ENCODE data around the gene DGKB. TPM values are rescaled to one million over a fixed set of nuclear protein-coding genes. Genes with fewer than 3 reads are reported as not detected.

DGKB gene
- total RNA-seq, 1 experiment from 2014 or later, result not detected

DNA sequence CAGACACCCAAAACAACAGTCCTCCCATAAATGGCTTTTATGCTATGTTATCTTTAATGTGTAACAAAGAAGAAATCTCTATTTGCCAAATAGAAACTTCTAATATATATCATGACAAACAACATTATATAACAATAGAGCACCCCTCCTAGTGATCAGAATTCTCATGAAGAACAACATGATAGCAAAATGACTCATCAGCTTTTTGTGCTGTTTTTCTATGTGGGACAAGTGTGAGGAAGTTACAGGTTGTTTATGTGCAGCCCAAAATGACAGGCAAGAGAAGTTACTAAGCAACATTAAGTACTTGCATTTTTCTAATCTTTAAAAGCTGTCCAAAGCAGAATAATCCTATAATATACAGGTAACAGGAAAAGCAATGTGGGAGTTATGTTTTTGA, 7.7 kb downstream of the DGKB start:
- ATAC-seq (no peak), DNase-seq (ENCODE audit: low read depth, low spot score) (no peak)
- H3K4me1 ChIP-seq (ENCODE audit: control insufficient read depth, insufficient read depth, low read length), result no peaks in the 10 kb centered on the region
- in situ Hi-C loops (cut with HindIII; ENCODE audit: low pct_unique_long_range_greater_than_20kb, low sequenced_read_pairs), result no loop called here
- POLR2A ChIA-PET, result no interaction called here
- no peak for TF ChIP-seq TCF7L2 (IDR thresholded peaks at IDR 0.05; ENCODE audit: low read depth, low read length)
- no peak for TF ChIP-seq POLR2AphosphoS5 (IDR thresholded peaks at IDR 0.05; ENCODE audit: low read depth, low read length)
- TF ChIP-seq, protein P1, sequence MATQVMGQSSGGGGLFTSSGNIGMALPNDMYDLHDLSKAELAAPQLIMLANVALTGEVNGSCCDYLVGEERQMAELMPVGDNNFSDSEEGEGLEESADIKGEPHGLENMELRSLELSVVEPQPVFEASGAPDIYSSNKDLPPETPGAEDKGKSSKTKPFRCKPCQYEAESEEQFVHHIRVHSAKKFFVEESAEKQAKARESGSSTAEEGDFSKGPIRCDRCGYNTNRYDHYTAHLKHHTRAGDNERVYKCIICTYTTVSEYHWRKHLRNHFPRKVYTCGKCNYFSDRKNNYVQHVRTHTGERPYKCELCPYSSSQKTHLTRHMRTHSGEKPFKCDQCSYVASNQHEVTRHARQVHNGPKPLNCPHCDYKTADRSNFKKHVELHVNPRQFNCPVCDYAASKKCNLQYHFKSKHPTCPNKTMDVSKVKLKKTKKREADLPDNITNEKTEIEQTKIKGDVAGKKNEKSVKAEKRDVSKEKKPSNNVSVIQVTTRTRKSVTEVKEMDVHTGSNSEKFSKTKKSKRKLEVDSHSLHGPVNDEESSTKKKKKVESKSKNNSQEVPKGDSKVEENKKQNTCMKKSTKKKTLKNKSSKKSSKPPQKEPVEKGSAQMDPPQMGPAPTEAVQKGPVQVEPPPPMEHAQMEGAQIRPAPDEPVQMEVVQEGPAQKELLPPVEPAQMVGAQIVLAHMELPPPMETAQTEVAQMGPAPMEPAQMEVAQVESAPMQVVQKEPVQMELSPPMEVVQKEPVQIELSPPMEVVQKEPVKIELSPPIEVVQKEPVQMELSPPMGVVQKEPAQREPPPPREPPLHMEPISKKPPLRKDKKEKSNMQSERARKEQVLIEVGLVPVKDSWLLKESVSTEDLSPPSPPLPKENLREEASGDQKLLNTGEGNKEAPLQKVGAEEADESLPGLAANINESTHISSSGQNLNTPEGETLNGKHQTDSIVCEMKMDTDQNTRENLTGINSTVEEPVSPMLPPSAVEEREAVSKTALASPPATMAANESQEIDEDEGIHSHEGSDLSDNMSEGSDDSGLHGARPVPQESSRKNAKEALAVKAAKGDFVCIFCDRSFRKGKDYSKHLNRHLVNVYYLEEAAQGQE (IDR thresholded peaks at IDR 0.05; ENCODE audit: insufficient read depth in 1 of 2, low read depth in 2 of 2, low read length in 1 of 2), result no peak
- TF ChIP-seq, protein P2, sequence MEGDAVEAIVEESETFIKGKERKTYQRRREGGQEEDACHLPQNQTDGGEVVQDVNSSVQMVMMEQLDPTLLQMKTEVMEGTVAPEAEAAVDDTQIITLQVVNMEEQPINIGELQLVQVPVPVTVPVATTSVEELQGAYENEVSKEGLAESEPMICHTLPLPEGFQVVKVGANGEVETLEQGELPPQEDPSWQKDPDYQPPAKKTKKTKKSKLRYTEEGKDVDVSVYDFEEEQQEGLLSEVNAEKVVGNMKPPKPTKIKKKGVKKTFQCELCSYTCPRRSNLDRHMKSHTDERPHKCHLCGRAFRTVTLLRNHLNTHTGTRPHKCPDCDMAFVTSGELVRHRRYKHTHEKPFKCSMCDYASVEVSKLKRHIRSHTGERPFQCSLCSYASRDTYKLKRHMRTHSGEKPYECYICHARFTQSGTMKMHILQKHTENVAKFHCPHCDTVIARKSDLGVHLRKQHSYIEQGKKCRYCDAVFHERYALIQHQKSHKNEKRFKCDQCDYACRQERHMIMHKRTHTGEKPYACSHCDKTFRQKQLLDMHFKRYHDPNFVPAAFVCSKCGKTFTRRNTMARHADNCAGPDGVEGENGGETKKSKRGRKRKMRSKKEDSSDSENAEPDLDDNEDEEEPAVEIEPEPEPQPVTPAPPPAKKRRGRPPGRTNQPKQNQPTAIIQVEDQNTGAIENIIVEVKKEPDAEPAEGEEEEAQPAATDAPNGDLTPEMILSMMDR (IDR thresholded peaks at IDR 0.05), result no peak
- TF ChIP-seq SIN3A (IDR thresholded peaks at IDR 0.05; ENCODE audit: borderline replicate concordance, insufficient read depth, low read depth, low read length), result no peak
- no peak overlapping the region for H3K27ac ChIP-seq (ENCODE audit: low read length)
- CTCF ChIA-PET, result no interaction called here
- intact Hi-C loops (cut with micrococcal nuclease; ENCODE audit: unreplicated experiment), result no loop called here
- no peaks in the 10 kb centered on the region for H3K36me3 ChIP-seq (ENCODE audit: control insufficient read depth, insufficient read depth, low read length)
- no peak overlapping the region for H3K4me3 ChIP-seq (ENCODE audit: low read depth in 2 of 2, low read length in 2 of 2)
- no peaks in the 10 kb centered on the region for H3K9me3 ChIP-seq (ENCODE audit: control insufficient read depth, insufficient read depth, low read depth, low read length)
- no TSS peak for BruUV-seq (replicated peaks)
- H3K27me3 ChIP-seq (ENCODE audit: control insufficient read depth, insufficient read depth, low read length), result no peaks in the 10 kb centered on the region

DNA sequence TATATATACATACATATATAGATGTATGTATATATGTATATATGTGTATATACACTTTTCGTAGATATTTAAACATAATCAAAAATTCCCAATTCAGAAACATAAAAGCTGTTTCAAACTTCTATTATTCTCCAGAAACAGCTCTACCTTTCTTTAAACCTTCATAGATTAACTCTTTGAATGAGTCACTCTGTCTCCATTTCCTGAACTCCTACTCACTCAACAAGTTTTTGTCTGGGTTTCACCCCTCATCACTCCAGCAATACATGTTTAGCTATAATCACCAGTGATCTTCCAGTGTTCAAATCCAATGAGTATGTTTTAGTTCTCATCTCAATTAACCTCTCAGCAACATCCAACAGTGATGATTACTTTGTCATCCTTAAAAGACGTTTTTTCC, 9.6 kb downstream of the DGKB start:
- Histone ChIP-seq H3K4me1 (ENCODE audit: control insufficient read depth, insufficient read depth, low read length) (no peaks in the 10 kb centered on the region), H3K9me3 (ENCODE audit: control insufficient read depth, insufficient read depth, low read depth, low read length) (no peaks in the 10 kb centered on the region), H3K36me3 (ENCODE audit: control insufficient read depth, insufficient read depth, low read length) (no peaks in the 10 kb centered on the region), H3K4me3 (ENCODE audit: low read depth in 2 of 2, low read length in 2 of 2) (no peak overlapping the region), H3K27ac (ENCODE audit: low read length) (no peak overlapping the region), H3K27me3 (ENCODE audit: control insufficient read depth, insufficient read depth, low read length) (no peaks in the 10 kb centered on the region)
- DNase-seq (ENCODE audit: low read depth, low spot score) (no peak), ATAC-seq (no peak)
- in situ Hi-C loops (cut with HindIII; ENCODE audit: low pct_unique_long_range_greater_than_20kb, low sequenced_read_pairs), result no loop called here
- BruUV-seq (replicated peaks), result no TSS peak
- ChIA-PET POLR2A (no interaction called here), CTCF (no interaction called here)
- intact Hi-C loops (cut with micrococcal nuclease; ENCODE audit: unreplicated experiment), result no loop called here
- TF ChIP-seq, protein P2 (IDR thresholded peaks at IDR 0.05), result no peak
- TF ChIP-seq POLR2AphosphoS5 (IDR thresholded peaks at IDR 0.05; ENCODE audit: low read depth, low read length) (no peak), SIN3A (IDR thresholded peaks at IDR 0.05; ENCODE audit: borderline replicate concordance, insufficient read depth, low read depth, low read length) (no peak), TCF7L2 (IDR thresholded peaks at IDR 0.05; ENCODE audit: low read depth, low read length) (no peak)
- TF ChIP-seq, protein P1 (IDR thresholded peaks at IDR 0.05; ENCODE audit: insufficient read depth in 1 of 2, low read depth in 2 of 2, low read length in 1 of 2), result no peak
